Measurements from ENCODE around the gene C13orf46. TPM values are rescaled to one million over a fixed set of nuclear protein-coding genes. Genes with fewer than 3 reads are reported as not detected.

The C13orf46 gene
- total and polyA plus RNA-seq, 5 donors, result 0.20 to 0.76 (median 0.36) TPM

- intact Hi-C loops (cut with DNase I), result no loop called here
- Histone ChIP-seq H3K27ac (ENCODE audit: low read length) (no peak overlapping the region), H3K9me3 (ENCODE audit: control insufficient read depth, low read length) (no peaks in the 10 kb centered on the region), H3K4me3 (ENCODE audit: low read length) (no peak overlapping the region), H3K4me1 (ENCODE audit: control insufficient read depth, insufficient read depth, low read length) (no peaks in the 10 kb centered on the region), H3K27me3 (ENCODE audit: control insufficient read depth, insufficient read depth) (no peaks in the 10 kb centered on the region)
- ATAC-seq, result no peak
- DNase-seq, result peak in 1 of 3 donors; percentile 5
- WGBS, result 78% methylated on average over 6 of the region's 6 CpGs
These were observed 13.5 kb downstream of the C13orf46 start for GRCh38 chr13:113960276-113960948.

- Histone ChIP-seq H3K27me3 (ENCODE audit: control insufficient read depth, insufficient read depth) (no peaks in the 10 kb centered on the region), H3K4me3 (ENCODE audit: low read length) (no peak overlapping the region), H3K27ac (ENCODE audit: low read length) (no peak overlapping the region), H3K9me3 (ENCODE audit: control insufficient read depth, low read length) (no peaks in the 10 kb centered on the region), H3K4me1 (ENCODE audit: control insufficient read depth, insufficient read depth, low read length) (no peaks in the 10 kb centered on the region)
- no peak for ATAC-seq
- DNase-seq, result no peak
- 84% methylated on average over 1 of the region's 1 CpG for WGBS
- intact Hi-C loops (cut with DNase I), result no loop called here
These were observed 14.7 kb downstream of the C13orf46 start for GRCh38 chr13:113959198-113959597.

- 93% methylated on average over 22 of the region's 22 CpGs for WGBS
- no peak overlapping the region for H3K4me3 ChIP-seq (ENCODE audit: low read length)
These were observed 15.5 kb downstream of the C13orf46 start for GRCh38 chr13:113958373-113958772.

GRCh38 chr13:113956571-113956970 is 17.3 kb downstream of the C13orf46 start:
- Histone ChIP-seq H3K4me1 (ENCODE audit: control insufficient read depth, insufficient read depth, low read length) (no peaks in the 10 kb centered on the region), H3K27ac (ENCODE audit: low read length) (no peak overlapping the region), H3K9me3 (ENCODE audit: control insufficient read depth, low read length) (no peaks in the 10 kb centered on the region), H3K4me3 (ENCODE audit: low read length) (no peak overlapping the region), H3K27me3 (ENCODE audit: control insufficient read depth, insufficient read depth) (no peaks in the 10 kb centered on the region)
- intact Hi-C loops (cut with DNase I), result no loop called here
- ATAC-seq, result no peak
- peak in 2 of 3 donors; percentile 19 to 25 for DNase-seq
- WGBS, result 97% methylated on average over 14 of the region's 14 CpGs

More at GRCh38 chr13:113958373-113958772, 15.5 kb downstream of the C13orf46 start:
- no peak for ATAC-seq
- no peaks in the 10 kb centered on the region for H3K4me1 ChIP-seq (ENCODE audit: control insufficient read depth, insufficient read depth, low read length)
- intact Hi-C loops (cut with DNase I), result no loop called here
- no peaks in the 10 kb centered on the region for H3K27me3 ChIP-seq (ENCODE audit: control insufficient read depth, insufficient read depth)
- no peaks in the 10 kb centered on the region for H3K9me3 ChIP-seq (ENCODE audit: control insufficient read depth, low read length)
- peak in 2 of 3 donors; percentile 20 to 21 for DNase-seq
- no peak overlapping the region for H3K27ac ChIP-seq (ENCODE audit: low read length)

- Histone ChIP-seq H3K27ac (ENCODE audit: low read length) (no peak overlapping the region), H3K27me3 (ENCODE audit: control insufficient read depth, insufficient read depth) (no peaks in the 10 kb centered on the region), H3K9me3 (ENCODE audit: control insufficient read depth, low read length) (no peaks in the 10 kb centered on the region), H3K4me3 (ENCODE audit: low read length) (no peak overlapping the region), H3K4me1 (ENCODE audit: control insufficient read depth, insufficient read depth, low read length) (no peaks in the 10 kb centered on the region)
- ATAC-seq (no peak), DNase-seq (peak in 1 of 3 donors; percentile 19)
- 94% methylated on average over 27 of the region's 27 CpGs for WGBS
- intact Hi-C loops (cut with DNase I), result no loop called here
These were observed 18.2 kb downstream of the C13orf46 start for GRCh38 chr13:113955691-113956090.

- Histone ChIP-seq H3K4me1 (ENCODE audit: control insufficient read depth, insufficient read depth, low read length) (no peaks in the 10 kb centered on the region), H3K27me3 (ENCODE audit: control insufficient read depth, insufficient read depth) (no peaks in the 10 kb centered on the region), H3K27ac (ENCODE audit: low read length) (no peak overlapping the region), H3K4me3 (ENCODE audit: low read length) (no peak overlapping the region), H3K9me3 (ENCODE audit: control insufficient read depth, low read length) (no peaks in the 10 kb centered on the region)
- DNase-seq (peak in 2 of 3 donors; percentile 26 to 37), ATAC-seq (no peak)
- intact Hi-C loops (cut with DNase I), result no loop called here
- WGBS, result 97% methylated on average over 29 of the region's 29 CpGs
These were observed 18.6 kb downstream of the C13orf46 start for GRCh38 chr13:113955235-113955634.

GRCh38 chr13:113954046-113954835 is 19.6 kb downstream of the C13orf46 start:
- no peaks in the 10 kb centered on the region for H3K27me3 ChIP-seq (ENCODE audit: control insufficient read depth, insufficient read depth)
- intact Hi-C loops (cut with DNase I), result no loop called here
- no peak overlapping the region for H3K27ac ChIP-seq (ENCODE audit: low read length)
- no peak overlapping the region for H3K4me3 ChIP-seq (ENCODE audit: low read length)
- H3K4me1 ChIP-seq (ENCODE audit: control insufficient read depth, insufficient read depth, low read length), result no peaks in the 10 kb centered on the region
- ATAC-seq, result no peak
- peak; percentile 9 to 49 (median 40) for DNase-seq
- 81% methylated on average over 20 of the region's 20 CpGs for WGBS
- H3K9me3 ChIP-seq (ENCODE audit: control insufficient read depth, low read length), result no peaks in the 10 kb centered on the region

GRCh38 chr13:113953561-113953960 is 20.3 kb downstream of the C13orf46 start:
- Histone ChIP-seq H3K27me3 (ENCODE audit: control insufficient read depth, insufficient read depth) (no peaks in the 10 kb centered on the region), H3K27ac (ENCODE audit: low read length) (no peak overlapping the region), H3K4me3 (ENCODE audit: low read length) (no peak overlapping the region), H3K9me3 (ENCODE audit: control insufficient read depth, low read length) (no peaks in the 10 kb centered on the region), H3K4me1 (ENCODE audit: control insufficient read depth, insufficient read depth, low read length) (no peaks in the 10 kb centered on the region)
- ATAC-seq (no peak), DNase-seq (peak in 2 of 3 donors; percentile 51 to 60)
- intact Hi-C loops (cut with DNase I), result no loop called here
- 85% methylated on average over 16 of the region's 16 CpGs for WGBS

- 90% methylated on average over 18 of the region's 18 CpGs for WGBS
- no peak overlapping the region for H3K4me3 ChIP-seq (ENCODE audit: low read length)
- ATAC-seq (no peak), DNase-seq (peak; percentile 13 to 45 (median 35))
- no peaks in the 10 kb centered on the region for H3K4me1 ChIP-seq (ENCODE audit: control insufficient read depth, insufficient read depth, low read length)
- no peak overlapping the region for H3K27ac ChIP-seq (ENCODE audit: low read length)
- H3K27me3 ChIP-seq (ENCODE audit: control insufficient read depth, insufficient read depth), result no peaks in the 10 kb centered on the region
- no peaks in the 10 kb centered on the region for H3K9me3 ChIP-seq (ENCODE audit: control insufficient read depth, low read length)
- intact Hi-C loops (cut with DNase I), result no loop called here
These were observed 20.8 kb downstream of the C13orf46 start for GRCh38 chr13:113952983-113953520.

GRCh38 chr13:113952151-113952982 is 21.5 kb downstream of the C13orf46 start:
- no peaks in the 10 kb centered on the region for H3K4me1 ChIP-seq (ENCODE audit: control insufficient read depth, insufficient read depth, low read length)
- ATAC-seq, result no peak
- peak; percentile 16 to 56 (median 46) for DNase-seq
- no peak overlapping the region for H3K27ac ChIP-seq (ENCODE audit: low read length)
- intact Hi-C loops (cut with DNase I), result no loop called here
- H3K9me3 ChIP-seq (ENCODE audit: control insufficient read depth, low read length), result no peaks in the 10 kb centered on the region
- no peak overlapping the region for H3K4me3 ChIP-seq (ENCODE audit: low read length)
- no peaks in the 10 kb centered on the region for H3K27me3 ChIP-seq (ENCODE audit: control insufficient read depth, insufficient read depth)
- 93% methylated on average over 42 of the region's 42 CpGs for WGBS
